NK-92 (cell line): ENCODE measurements around the gene USP17L5.
"Not testable (repeated sequence)": the region's sequence is repeated elsewhere in the genome, so short reads cannot be mapped to it uniquely, and the experiment has no call there.

Experiments used
- DNase-seq: peaks from one replicate; lab custom pipeline; 2025; ENCODE audit not compliant: unreplicated experiment; lab: John Stamatoyannopoulos, UW

USP17L5 gene

GRCh38 chr4:9339103-9339502 is at the start of gene USP17L5:
Gene USP17L5 (plus strand): TSS chr4:9339403. CDS start chr4:9339403, 0 bp downstream.
- not testable (repeated sequence) for DNase-seq

- DNase-seq = not testable (repeated sequence)
These were observed 15.0 kb upstream of the USP17L5 start for GRCh38 chr4:9324191-9324590.

- not testable (repeated sequence) for DNase-seq
These were observed 14.3 kb upstream of the USP17L5 start, which contains the start of gene USP17L24 for GRCh38 chr4:9324865-9325264. Gene USP17L24 (plus strand): TSS chr4:9325165. CDS start chr4:9325165, 0 bp downstream.

GRCh38 chr4:9329611-9330010 is 9.6 kb upstream of the USP17L5 start, which contains the start of gene USP17L25:
Gene USP17L25 (plus strand): TSS chr4:9329911. CDS start chr4:9329911, 0 bp downstream.
- not testable (repeated sequence) for DNase-seq

GRCh38 chr4:9334358-9334757 is 4.8 kb upstream of the USP17L5 start, which contains the start of gene USP17L26:
Gene USP17L26 (plus strand): TSS chr4:9334658. CDS start chr4:9334658, 0 bp downstream.
- DNase-seq = not testable (repeated sequence)

GRCh38 chr4:9343848-9344247 is 4.6 kb downstream of the USP17L5 start, which contains the start of gene USP17L27:
Gene USP17L27 (plus strand): TSS chr4:9344148. CDS start chr4:9344148, 0 bp downstream.
- DNase-seq = not testable (repeated sequence)

GRCh38 chr4:9348593-9348992 is 9.4 kb downstream of the USP17L5 start, which contains the start of gene USP17L28:
Gene USP17L28 (plus strand): TSS chr4:9348893. CDS start chr4:9348893, 0 bp downstream.
- DNase-seq = not testable (repeated sequence)

- not testable (repeated sequence) for DNase-seq
These were observed 11.7 kb downstream of the USP17L5 start for GRCh38 chr4:9350866-9351265.

- DNase-seq = not testable (repeated sequence)
These were observed 14.1 kb downstream of the USP17L5 start, which contains the start of gene USP17L29 for GRCh38 chr4:9353338-9353737. Gene USP17L29 (plus strand): TSS chr4:9353638. CDS start chr4:9353638, 0 bp downstream.

- not testable (repeated sequence) for DNase-seq
These were observed 23.6 kb downstream of the USP17L5 start, which contains the start of gene USP17L30 for GRCh38 chr4:9362829-9363228. Gene USP17L30 (plus strand): TSS chr4:9363129. CDS start chr4:9363129, 0 bp downstream.

- not testable (repeated sequence) for DNase-seq
These were observed 40.7 kb downstream of the USP17L5 start for GRCh38 chr4:9379881-9380280.

- DNase-seq = not testable (repeated sequence)
These were observed 41.9 kb downstream of the USP17L5 start for GRCh38 chr4:9381012-9381534.

- DNase-seq = no peak
These were observed 44.9 kb downstream of the USP17L5 start for GRCh38 chr4:9384126-9384525.

GRCh38 chr4:9389001-9389400 is 49.8 kb downstream of the USP17L5 start:
- not testable (repeated sequence) for DNase-seq
